ENCODE data around the gene DUSP2. TPM values are rescaled to one million over a fixed set of nuclear protein-coding genes. Genes with fewer than 3 reads are reported as not detected.

The DUSP2 gene
- total and polyA plus RNA-seq, 7 donors, result 0.64 to 5.8 (median 2.4) TPM

DNA sequence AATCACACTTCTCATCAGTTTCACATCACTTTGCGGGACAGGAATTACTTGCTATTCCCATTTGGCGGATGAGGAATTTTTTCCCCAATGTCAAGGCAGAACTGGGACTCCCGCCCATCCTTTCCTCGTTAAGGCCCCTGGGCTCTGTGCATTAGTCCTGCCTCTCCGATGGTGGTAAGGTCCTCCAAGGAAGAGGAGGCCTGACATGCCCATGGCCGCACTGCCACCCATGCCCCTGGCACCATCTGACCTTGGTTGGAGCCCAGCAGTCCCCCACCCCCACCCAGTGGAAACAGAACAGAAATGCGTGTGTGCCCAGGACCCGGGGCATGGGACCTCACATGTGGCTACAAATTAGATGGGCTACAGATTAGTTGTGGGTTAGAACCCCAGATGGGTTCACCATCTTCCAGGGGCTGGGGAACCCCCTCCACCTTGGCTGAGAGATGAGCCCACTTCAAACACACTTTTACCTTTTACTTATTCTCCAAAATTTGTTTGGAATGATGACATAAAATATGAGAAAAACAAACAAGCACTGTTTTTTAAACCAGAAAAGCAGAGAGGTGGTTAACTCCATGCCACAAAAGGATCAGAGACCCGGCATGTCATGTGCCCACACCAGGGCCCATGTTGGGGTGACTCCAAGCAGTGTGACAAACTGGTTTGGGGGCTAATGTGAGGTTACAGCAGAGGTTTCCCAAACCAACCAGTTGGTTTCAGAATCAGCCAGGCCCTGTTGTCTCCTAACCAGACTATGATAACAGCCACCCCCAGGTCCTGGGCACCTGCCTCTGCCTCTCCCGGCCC, 11.0 kb upstream of the DUSP2 start:
- WGBS, 3 donors, result 84 to 87% (median 85%) methylated on average over 10 of the region's 10 CpGs
- H3K9me3 ChIP-seq, result no peaks in the 10 kb centered on the region
- TF ChIP-seq, protein P1, sequence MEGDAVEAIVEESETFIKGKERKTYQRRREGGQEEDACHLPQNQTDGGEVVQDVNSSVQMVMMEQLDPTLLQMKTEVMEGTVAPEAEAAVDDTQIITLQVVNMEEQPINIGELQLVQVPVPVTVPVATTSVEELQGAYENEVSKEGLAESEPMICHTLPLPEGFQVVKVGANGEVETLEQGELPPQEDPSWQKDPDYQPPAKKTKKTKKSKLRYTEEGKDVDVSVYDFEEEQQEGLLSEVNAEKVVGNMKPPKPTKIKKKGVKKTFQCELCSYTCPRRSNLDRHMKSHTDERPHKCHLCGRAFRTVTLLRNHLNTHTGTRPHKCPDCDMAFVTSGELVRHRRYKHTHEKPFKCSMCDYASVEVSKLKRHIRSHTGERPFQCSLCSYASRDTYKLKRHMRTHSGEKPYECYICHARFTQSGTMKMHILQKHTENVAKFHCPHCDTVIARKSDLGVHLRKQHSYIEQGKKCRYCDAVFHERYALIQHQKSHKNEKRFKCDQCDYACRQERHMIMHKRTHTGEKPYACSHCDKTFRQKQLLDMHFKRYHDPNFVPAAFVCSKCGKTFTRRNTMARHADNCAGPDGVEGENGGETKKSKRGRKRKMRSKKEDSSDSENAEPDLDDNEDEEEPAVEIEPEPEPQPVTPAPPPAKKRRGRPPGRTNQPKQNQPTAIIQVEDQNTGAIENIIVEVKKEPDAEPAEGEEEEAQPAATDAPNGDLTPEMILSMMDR (IDR thresholded peaks at IDR 0.05), result no peak
- ATAC-seq, result no peak
- H3K4me3 ChIP-seq, result no peak overlapping the region
- no peaks in the 10 kb centered on the region for H3K4me1 ChIP-seq
- peak in 1 of 2 donors; percentile 45 for DNase-seq
- no peaks in the 10 kb centered on the region for H3K36me3 ChIP-seq (ENCODE audit: insufficient read depth in 1 of 2, low read depth in 1 of 2)
- intact Hi-C loops (cut with DNase I), result no loop called here
- no peaks in the 10 kb centered on the region for H3K27me3 ChIP-seq (ENCODE audit: insufficient read depth in 3 of 3, low read length in 2 of 3)
- H3K27ac ChIP-seq, result no peak overlapping the region

DNA sequence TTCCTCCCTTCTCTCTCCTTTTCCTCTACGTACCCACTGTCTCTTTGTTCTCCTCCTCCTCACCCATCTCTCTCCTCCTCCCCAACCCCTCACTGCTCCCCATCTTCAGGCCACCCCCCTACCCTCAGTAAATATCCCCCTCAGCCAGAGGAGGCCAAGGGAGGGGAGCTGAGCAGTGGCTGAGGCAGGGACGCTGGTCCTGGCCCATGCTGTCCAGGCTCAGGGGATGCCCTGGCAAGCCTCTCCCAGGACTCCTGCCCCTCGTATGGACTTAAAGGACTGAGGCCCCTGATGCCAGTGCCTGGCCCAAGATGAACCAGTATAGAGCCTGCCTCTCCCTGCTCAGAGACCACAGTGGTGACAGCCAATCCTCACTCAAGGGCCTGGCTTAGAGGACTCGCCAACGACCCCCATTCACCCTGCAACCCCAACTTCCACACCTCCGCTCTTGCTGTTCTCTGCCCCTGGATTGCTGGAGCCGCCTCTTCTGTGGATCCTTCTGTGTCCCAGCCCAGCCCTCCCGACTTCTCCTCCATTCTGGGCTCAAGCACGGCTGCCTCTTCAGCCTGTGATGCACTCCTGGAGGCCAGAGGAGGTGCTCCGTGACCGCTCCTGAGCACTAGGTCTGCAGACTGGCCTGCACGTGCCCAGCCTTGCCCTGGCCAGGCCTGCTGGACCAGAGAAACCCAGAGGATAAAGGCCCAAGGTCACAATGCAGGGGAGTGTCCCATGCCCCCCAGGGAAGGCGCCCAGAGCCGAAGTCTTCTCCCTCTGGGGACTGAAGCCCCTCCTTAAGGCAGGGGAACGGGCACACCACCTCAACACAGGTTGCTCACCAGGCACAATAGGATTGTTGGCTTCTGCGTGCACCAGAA, 9.5 kb upstream of the DUSP2 start:
- 84 to 95% (median 87%) methylated on average over 15 to 16 of the region's 16 CpGs for WGBS, 3 donors
- no peak for ATAC-seq
- H3K4me1 ChIP-seq, result no peaks in the 10 kb centered on the region
- H3K9me3 ChIP-seq, result no peaks in the 10 kb centered on the region
- intact Hi-C loops (cut with DNase I), result no loop called here
- TF ChIP-seq, protein P1 (IDR thresholded peaks at IDR 0.05), result no peak
- H3K36me3 ChIP-seq (ENCODE audit: insufficient read depth in 1 of 2, low read depth in 1 of 2), result no peaks in the 10 kb centered on the region
- DNase-seq, result no peak
- H3K27me3 ChIP-seq (ENCODE audit: insufficient read depth in 3 of 3, low read length in 2 of 3), result no peaks in the 10 kb centered on the region
- H3K4me3 ChIP-seq, result no peak overlapping the region
- no peak overlapping the region for H3K27ac ChIP-seq

DNA sequence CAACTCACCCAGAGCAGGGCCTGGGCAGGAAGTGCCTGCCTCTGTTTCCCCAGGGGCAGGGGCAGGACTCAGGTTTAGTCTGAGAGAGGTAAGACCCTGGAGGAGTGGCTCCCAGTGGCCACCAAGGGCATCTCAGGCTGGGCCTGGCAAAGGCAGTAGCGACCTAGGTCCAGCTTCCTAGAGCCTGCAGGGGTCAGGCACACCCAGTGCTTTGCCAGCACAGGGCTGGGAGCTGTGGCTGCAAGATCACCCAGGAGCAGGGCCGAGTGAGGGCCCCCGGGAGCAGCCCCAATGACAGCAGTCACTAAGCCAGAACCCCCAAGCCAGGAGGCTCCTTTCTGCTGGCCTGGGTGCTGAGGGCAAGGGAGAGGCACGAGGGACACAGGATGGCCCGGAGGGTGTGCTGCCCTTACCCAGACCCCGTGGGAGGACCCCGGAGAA, 8.8 kb upstream of the DUSP2 start:
- H3K36me3 ChIP-seq (ENCODE audit: insufficient read depth in 1 of 2, low read depth in 1 of 2), result no peaks in the 10 kb centered on the region
- TF ChIP-seq, protein P1 (IDR thresholded peaks at IDR 0.05), result no peak
- no peaks in the 10 kb centered on the region for H3K27me3 ChIP-seq (ENCODE audit: insufficient read depth in 3 of 3, low read length in 2 of 3)
- no peak overlapping the region for H3K27ac ChIP-seq
- DNase-seq (no peak), ATAC-seq (peak in 1 of 4 donors; percentile 17)
- H3K4me3 ChIP-seq, result no peak overlapping the region
- 80 to 84% (median 83%) methylated on average over 3 to 7 of the region's 7 CpGs for WGBS, 3 donors
- H3K4me1 ChIP-seq, result no peaks in the 10 kb centered on the region
- H3K9me3 ChIP-seq, result no peaks in the 10 kb centered on the region
- intact Hi-C loops (cut with DNase I), result no loop called here

DNA sequence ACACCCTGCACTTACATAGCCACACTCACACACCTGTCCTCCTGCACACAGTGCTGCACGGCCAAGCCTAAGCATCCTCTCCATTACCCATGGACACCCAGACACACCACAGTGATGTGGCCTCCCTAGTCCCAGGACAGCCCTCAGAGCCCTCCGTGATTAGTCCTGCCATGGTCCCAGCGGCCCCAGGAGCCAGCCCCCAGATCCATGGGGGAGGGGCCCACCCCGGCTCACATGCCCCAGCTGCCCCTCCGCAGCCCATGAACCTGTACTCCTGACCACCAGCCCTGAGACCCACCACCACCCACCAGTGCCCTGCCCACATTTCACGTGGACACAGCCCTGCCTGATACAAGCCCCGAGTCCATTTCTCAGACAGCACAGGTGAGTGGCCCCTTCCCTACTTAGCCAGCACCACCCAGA, 8.1 kb upstream of the DUSP2 start:
- Histone ChIP-seq H3K4me3 (no peak overlapping the region), H3K27ac (no peak overlapping the region), H3K36me3 (ENCODE audit: insufficient read depth in 1 of 2, low read depth in 1 of 2) (no peaks in the 10 kb centered on the region), H3K9me3 (no peaks in the 10 kb centered on the region), H3K4me1 (no peaks in the 10 kb centered on the region), H3K27me3 (ENCODE audit: insufficient read depth in 3 of 3, low read length in 2 of 3) (no peaks in the 10 kb centered on the region)
- ATAC-seq (no peak), DNase-seq (no peak)
- TF ChIP-seq, protein P1 (IDR thresholded peaks at IDR 0.05), result no peak
- intact Hi-C loops (cut with DNase I), result no loop called here
- 88 to 91% (median 90%) methylated on average over 7 of the region's 7 CpGs for WGBS, 3 donors
